Measurements from ENCODE around the gene PRDM2.

Gene PRDM2

GRCh38 chr1:13780780-13781179 lies 80.8 kb downstream of the PRDM2 start:
- Histone ChIP-seq H3K4me3 (ENCODE audit: low read depth, low read length) (no peak overlapping the region), H3K27ac (ENCODE audit: low read depth, low read length) (no peak overlapping the region), H3K9ac (ENCODE audit: low read length) (no peak overlapping the region), H3K4me1 (ENCODE audit: control insufficient read depth, insufficient read depth, low read length) (peaks cover 26% of the 10 kb centered on the region; the same call in 1 of the 2 replicates), H3K36me3 (ENCODE audit: control insufficient read depth, insufficient read depth, low read length) (peaks cover 56% of the 10 kb centered on the region), H3K27me3 (ENCODE audit: control insufficient read depth, insufficient read depth, low read length) (no peaks in the 10 kb centered on the region), H3K9me3 (ENCODE audit: control insufficient read depth, insufficient read depth, low read depth, low read length) (no peaks in the 10 kb centered on the region)

GRCh38 chr1:13781228-13781627 lies 81.2 kb downstream of the PRDM2 start:
- no peak overlapping the region for H3K9ac ChIP-seq (ENCODE audit: low read length)
- peaks cover 26% of the 10 kb centered on the region; the same call in 1 of the 2 replicates for H3K4me1 ChIP-seq (ENCODE audit: control insufficient read depth, insufficient read depth, low read length)
- H3K9me3 ChIP-seq (ENCODE audit: control insufficient read depth, insufficient read depth, low read depth, low read length), result no peaks in the 10 kb centered on the region
- H3K36me3 ChIP-seq (ENCODE audit: control insufficient read depth, insufficient read depth, low read length), result peaks cover 55% of the 10 kb centered on the region
- H3K27ac ChIP-seq (ENCODE audit: low read depth, low read length), result no peak overlapping the region
- no peaks in the 10 kb centered on the region for H3K27me3 ChIP-seq (ENCODE audit: control insufficient read depth, insufficient read depth, low read length)
- H3K4me3 ChIP-seq (ENCODE audit: low read depth, low read length), result no peak overlapping the region

DNA sequence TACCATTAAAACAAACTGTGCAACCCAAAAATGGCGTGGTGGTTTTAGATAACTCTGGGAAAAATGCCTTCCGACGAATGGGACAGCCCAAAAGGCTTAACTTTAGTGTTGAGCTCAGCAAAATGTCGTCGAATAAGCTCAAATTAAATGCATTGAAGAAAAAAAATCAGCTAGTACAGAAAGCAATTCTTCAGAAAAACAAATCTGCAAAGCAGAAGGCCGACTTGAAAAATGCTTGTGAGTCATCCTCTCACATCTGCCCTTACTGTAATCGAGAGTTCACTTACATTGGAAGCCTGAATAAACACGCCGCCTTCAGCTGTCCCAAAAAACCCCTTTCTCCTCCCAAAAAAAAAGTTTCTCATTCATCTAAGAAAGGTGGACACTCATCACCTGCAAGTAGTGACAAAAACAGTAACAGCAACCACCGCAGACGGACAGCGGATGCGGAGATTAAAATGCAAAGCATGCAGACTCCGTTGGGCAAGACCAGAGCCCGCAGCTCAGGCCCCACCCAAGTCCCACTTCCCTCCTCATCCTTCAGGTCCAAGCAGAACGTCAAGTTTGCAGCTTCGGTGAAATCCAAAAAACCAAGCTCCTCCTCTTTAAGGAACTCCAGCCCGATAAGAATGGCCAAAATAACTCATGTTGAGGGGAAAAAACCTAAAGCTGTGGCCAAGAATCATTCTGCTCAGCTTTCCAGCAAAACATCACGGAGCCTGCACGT lies 82.1 kb downstream of the PRDM2 start:
- Histone ChIP-seq H3K9ac (ENCODE audit: low read length) (no peak overlapping the region), H3K27me3 (ENCODE audit: control insufficient read depth, insufficient read depth, low read length) (no peaks in the 10 kb centered on the region), H3K27ac (ENCODE audit: low read depth, low read length) (no peak overlapping the region), H3K4me3 (ENCODE audit: low read depth, low read length) (no peak overlapping the region), H3K36me3 (ENCODE audit: control insufficient read depth, insufficient read depth, low read length) (peaks cover 46% of the 10 kb centered on the region), H3K4me1 (ENCODE audit: control insufficient read depth, insufficient read depth, low read length) (peaks cover 26% of the 10 kb centered on the region; the same call in 1 of the 2 replicates), H3K9me3 (ENCODE audit: control insufficient read depth, insufficient read depth, low read depth, low read length) (no peaks in the 10 kb centered on the region)

DNA sequence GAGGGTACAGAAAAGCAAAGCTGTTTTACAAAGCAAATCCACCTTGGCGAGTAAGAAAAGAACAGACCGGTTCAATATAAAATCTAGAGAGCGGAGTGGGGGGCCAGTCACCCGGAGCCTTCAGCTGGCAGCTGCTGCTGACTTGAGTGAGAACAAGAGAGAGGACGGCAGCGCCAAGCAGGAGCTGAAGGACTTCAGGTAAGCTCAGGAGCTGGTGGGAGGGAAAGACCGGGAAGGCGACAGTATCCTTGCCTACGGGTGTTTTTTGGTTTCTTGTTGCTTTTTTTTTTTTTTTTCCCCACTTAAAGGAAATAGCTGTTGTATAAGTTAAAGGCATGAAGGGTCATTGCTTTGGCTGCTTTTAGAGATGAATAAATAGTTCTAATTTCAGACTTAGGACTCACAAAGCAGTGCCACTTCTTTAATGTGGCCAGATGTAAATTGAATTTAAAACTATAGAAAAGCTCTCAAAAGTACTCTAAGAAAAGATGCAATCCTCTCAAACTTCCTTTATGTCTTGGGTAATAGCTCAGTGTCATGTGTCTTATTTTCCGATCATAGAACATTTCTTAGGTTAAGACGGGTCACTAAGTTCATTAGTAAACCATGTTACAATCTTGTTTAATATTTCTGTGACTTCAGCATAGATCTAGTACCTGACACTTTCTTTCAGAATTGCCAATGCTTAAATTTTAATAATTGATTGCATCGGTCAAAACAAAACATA lies 82.8 kb downstream of the PRDM2 start:
- H3K36me3 ChIP-seq (ENCODE audit: control insufficient read depth, insufficient read depth, low read length), result peaks cover 40% of the 10 kb centered on the region
- no peak overlapping the region for H3K27ac ChIP-seq (ENCODE audit: low read depth, low read length)
- no peak overlapping the region for H3K4me3 ChIP-seq (ENCODE audit: low read depth, low read length)
- H3K9ac ChIP-seq (ENCODE audit: low read length), result no peak overlapping the region
- H3K27me3 ChIP-seq (ENCODE audit: control insufficient read depth, insufficient read depth, low read length), result no peaks in the 10 kb centered on the region
- peaks cover 26% of the 10 kb centered on the region; the same call in 1 of the 2 replicates for H3K4me1 ChIP-seq (ENCODE audit: control insufficient read depth, insufficient read depth, low read length)
- H3K9me3 ChIP-seq (ENCODE audit: control insufficient read depth, insufficient read depth, low read depth, low read length), result no peaks in the 10 kb centered on the region

GRCh38 chr1:13783551-13783950 lies 83.6 kb downstream of the PRDM2 start:
- Histone ChIP-seq H3K9ac (ENCODE audit: low read length) (no peak overlapping the region), H3K4me3 (ENCODE audit: low read depth, low read length) (no peak overlapping the region), H3K27me3 (ENCODE audit: control insufficient read depth, insufficient read depth, low read length) (no peaks in the 10 kb centered on the region), H3K4me1 (ENCODE audit: control insufficient read depth, insufficient read depth, low read length) (peaks cover 26% of the 10 kb centered on the region; the same call in 1 of the 2 replicates), H3K27ac (ENCODE audit: low read depth, low read length) (no peak overlapping the region), H3K36me3 (ENCODE audit: control insufficient read depth, insufficient read depth, low read length) (peaks cover 32% of the 10 kb centered on the region), H3K9me3 (ENCODE audit: control insufficient read depth, insufficient read depth, low read depth, low read length) (no peaks in the 10 kb centered on the region)

DNA sequence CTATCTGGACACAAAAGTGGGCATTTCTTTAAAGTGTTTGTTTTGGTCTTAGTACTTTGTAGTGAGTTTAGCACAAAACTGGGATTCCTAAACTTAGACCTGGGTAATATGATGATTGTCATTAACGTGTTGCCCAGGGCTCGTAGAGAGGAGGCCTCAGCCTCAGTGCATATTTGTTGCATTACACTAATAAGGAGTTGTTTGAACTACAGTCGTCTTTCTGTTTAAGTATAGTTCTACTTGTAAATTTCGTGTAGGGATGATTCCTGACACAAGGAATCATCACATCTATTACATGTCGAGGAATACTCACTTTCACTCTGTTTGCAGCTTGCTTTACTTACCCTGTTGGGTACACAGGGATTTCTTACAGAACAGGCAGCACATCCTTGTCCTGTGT lies 85.0 kb downstream of the PRDM2 start:
- Histone ChIP-seq H3K4me1 (ENCODE audit: control insufficient read depth, insufficient read depth, low read length) (peaks cover 26% of the 10 kb centered on the region; the same call in 1 of the 2 replicates), H3K27me3 (ENCODE audit: control insufficient read depth, insufficient read depth, low read length) (no peaks in the 10 kb centered on the region), H3K4me3 (ENCODE audit: low read depth, low read length) (no peak overlapping the region), H3K9ac (ENCODE audit: low read length) (no peak overlapping the region), H3K9me3 (ENCODE audit: control insufficient read depth, insufficient read depth, low read depth, low read length) (no peaks in the 10 kb centered on the region), H3K27ac (ENCODE audit: low read depth, low read length) (no peak overlapping the region), H3K36me3 (ENCODE audit: control insufficient read depth, insufficient read depth, low read length) (peaks cover 18% of the 10 kb centered on the region)

- H3K27me3 ChIP-seq (ENCODE audit: control insufficient read depth, insufficient read depth, low read length), result no peaks in the 10 kb centered on the region
- H3K36me3 ChIP-seq (ENCODE audit: control insufficient read depth, insufficient read depth, low read length), result peaks cover 9% of the 10 kb centered on the region
- H3K9me3 ChIP-seq (ENCODE audit: control insufficient read depth, insufficient read depth, low read depth, low read length), result no peaks in the 10 kb centered on the region
- no peak overlapping the region for H3K4me3 ChIP-seq (ENCODE audit: low read depth, low read length)
- no peak overlapping the region for H3K27ac ChIP-seq (ENCODE audit: low read depth, low read length)
- H3K9ac ChIP-seq (ENCODE audit: low read length), result no peak overlapping the region
- H3K4me1 ChIP-seq (ENCODE audit: control insufficient read depth, insufficient read depth, low read length), result peaks cover 26% of the 10 kb centered on the region; the same call in 1 of the 2 replicates
These were observed 86.6 kb downstream of the PRDM2 start for GRCh38 chr1:13786541-13786940.

- Histone ChIP-seq H3K36me3 (ENCODE audit: control insufficient read depth, insufficient read depth, low read length) (peaks cover 7% of the 10 kb centered on the region), H3K9ac (ENCODE audit: low read length) (no peak overlapping the region), H3K27ac (ENCODE audit: low read depth, low read length) (no peak overlapping the region), H3K9me3 (ENCODE audit: control insufficient read depth, insufficient read depth, low read depth, low read length) (no peaks in the 10 kb centered on the region), H3K4me1 (ENCODE audit: control insufficient read depth, insufficient read depth, low read length) (peaks cover 8% of the 10 kb centered on the region; the same call in 1 of the 2 replicates), H3K27me3 (ENCODE audit: control insufficient read depth, insufficient read depth, low read length) (no peaks in the 10 kb centered on the region), H3K4me3 (ENCODE audit: low read depth, low read length) (no peak overlapping the region)
These were observed 88.8 kb downstream of the PRDM2 start for GRCh38 chr1:13788795-13789194.

- H3K27me3 ChIP-seq (ENCODE audit: control insufficient read depth, insufficient read depth, low read length), result no peaks in the 10 kb centered on the region
- no peaks in the 10 kb centered on the region for H3K9me3 ChIP-seq (ENCODE audit: control insufficient read depth, insufficient read depth, low read depth, low read length)
- H3K36me3 ChIP-seq (ENCODE audit: control insufficient read depth, insufficient read depth, low read length), result no peaks in the 10 kb centered on the region; the same call in 1 of the 2 replicates
- no peak overlapping the region for H3K9ac ChIP-seq (ENCODE audit: low read length)
- no peak overlapping the region for H3K27ac ChIP-seq (ENCODE audit: low read depth, low read length)
- no peak overlapping the region for H3K4me3 ChIP-seq (ENCODE audit: low read depth, low read length)
- peaks cover 2% of the 10 kb centered on the region; the same call in 1 of the 2 replicates for H3K4me1 ChIP-seq (ENCODE audit: control insufficient read depth, insufficient read depth, low read length)
These were observed 90.5 kb downstream of the PRDM2 start for GRCh38 chr1:13790290-13791030.

GRCh38 chr1:13792419-13792818 lies 92.4 kb downstream of the PRDM2 start:
- peaks cover 6% of the 10 kb centered on the region; the same call in 1 of the 2 replicates for H3K4me1 ChIP-seq (ENCODE audit: control insufficient read depth, insufficient read depth, low read length)
- H3K9ac ChIP-seq (ENCODE audit: low read length), result no peak overlapping the region
- H3K9me3 ChIP-seq (ENCODE audit: control insufficient read depth, insufficient read depth, low read depth, low read length), result no peaks in the 10 kb centered on the region
- no peak overlapping the region for H3K4me3 ChIP-seq (ENCODE audit: low read depth, low read length)
- H3K36me3 ChIP-seq (ENCODE audit: control insufficient read depth, insufficient read depth, low read length), result no peaks in the 10 kb centered on the region
- no peaks in the 10 kb centered on the region for H3K27me3 ChIP-seq (ENCODE audit: control insufficient read depth, insufficient read depth, low read length)
- no peak overlapping the region for H3K27ac ChIP-seq (ENCODE audit: low read depth, low read length)

All from HUES6 (cell line).